ENCODE results near the gene CYGB.

GRCh38 chr17:76542984-76543383, 5.5 kb upstream of the CYGB start:
- TF ChIP-seq, protein P1, sequence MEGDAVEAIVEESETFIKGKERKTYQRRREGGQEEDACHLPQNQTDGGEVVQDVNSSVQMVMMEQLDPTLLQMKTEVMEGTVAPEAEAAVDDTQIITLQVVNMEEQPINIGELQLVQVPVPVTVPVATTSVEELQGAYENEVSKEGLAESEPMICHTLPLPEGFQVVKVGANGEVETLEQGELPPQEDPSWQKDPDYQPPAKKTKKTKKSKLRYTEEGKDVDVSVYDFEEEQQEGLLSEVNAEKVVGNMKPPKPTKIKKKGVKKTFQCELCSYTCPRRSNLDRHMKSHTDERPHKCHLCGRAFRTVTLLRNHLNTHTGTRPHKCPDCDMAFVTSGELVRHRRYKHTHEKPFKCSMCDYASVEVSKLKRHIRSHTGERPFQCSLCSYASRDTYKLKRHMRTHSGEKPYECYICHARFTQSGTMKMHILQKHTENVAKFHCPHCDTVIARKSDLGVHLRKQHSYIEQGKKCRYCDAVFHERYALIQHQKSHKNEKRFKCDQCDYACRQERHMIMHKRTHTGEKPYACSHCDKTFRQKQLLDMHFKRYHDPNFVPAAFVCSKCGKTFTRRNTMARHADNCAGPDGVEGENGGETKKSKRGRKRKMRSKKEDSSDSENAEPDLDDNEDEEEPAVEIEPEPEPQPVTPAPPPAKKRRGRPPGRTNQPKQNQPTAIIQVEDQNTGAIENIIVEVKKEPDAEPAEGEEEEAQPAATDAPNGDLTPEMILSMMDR (IDR thresholded peaks at IDR 0.05; ENCODE audit: low read depth, low read length, missing input control), result no peak
- TF ChIP-seq, protein P2, sequence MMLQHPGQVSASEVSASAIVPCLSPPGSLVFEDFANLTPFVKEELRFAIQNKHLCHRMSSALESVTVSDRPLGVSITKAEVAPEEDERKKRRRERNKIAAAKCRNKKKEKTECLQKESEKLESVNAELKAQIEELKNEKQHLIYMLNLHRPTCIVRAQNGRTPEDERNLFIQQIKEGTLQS (IDR thresholded peaks at IDR 0.05), result no peak
- TF ChIP-seq RAD21 (IDR thresholded peaks at IDR 0.05) (no peak), EGR1 (IDR thresholded peaks at IDR 0.05; ENCODE audit: low read depth in 2 of 2) (no peak), REST (IDR thresholded peaks at IDR 0.05) (no peak), JUND (IDR thresholded peaks at IDR 0.05) (no peak)
- TF ChIP-seq, protein P3, sequence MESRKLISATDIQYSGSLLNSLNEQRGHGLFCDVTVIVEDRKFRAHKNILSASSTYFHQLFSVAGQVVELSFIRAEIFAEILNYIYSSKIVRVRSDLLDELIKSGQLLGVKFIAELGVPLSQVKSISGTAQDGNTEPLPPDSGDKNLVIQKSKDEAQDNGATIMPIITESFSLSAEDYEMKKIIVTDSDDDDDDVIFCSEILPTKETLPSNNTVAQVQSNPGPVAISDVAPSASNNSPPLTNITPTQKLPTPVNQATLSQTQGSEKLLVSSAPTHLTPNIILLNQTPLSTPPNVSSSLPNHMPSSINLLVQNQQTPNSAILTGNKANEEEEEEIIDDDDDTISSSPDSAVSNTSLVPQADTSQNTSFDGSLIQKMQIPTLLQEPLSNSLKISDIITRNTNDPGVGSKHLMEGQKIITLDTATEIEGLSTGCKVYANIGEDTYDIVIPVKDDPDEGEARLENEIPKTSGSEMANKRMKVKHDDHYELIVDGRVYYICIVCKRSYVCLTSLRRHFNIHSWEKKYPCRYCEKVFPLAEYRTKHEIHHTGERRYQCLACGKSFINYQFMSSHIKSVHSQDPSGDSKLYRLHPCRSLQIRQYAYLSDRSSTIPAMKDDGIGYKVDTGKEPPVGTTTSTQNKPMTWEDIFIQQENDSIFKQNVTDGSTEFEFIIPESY (IDR thresholded peaks at IDR 0.05), result no peak
